Measurements from ENCODE around the gene CAPN11.
"Not testable (repeated sequence)": the region's sequence is repeated elsewhere in the genome, so short reads cannot be mapped to it uniquely, and the experiment has no call there.

CAPN11 gene

DNA sequence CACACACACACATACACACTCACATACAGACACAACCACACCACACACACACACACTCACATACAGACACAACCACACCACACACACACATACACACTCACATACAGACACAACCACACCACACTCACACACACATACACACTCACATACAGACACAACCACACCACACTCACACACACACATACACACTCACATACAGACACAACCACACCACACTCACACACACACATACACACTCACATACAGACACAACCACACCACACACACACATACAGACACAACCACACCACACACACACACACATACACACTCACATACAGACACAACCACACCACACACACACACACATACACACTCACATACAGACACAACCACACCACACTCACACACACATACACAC, 23.2 kb downstream of the CAPN11 start:
- DNase-seq (ENCODE audit: low spot score): not testable (repeated sequence)

DNA sequence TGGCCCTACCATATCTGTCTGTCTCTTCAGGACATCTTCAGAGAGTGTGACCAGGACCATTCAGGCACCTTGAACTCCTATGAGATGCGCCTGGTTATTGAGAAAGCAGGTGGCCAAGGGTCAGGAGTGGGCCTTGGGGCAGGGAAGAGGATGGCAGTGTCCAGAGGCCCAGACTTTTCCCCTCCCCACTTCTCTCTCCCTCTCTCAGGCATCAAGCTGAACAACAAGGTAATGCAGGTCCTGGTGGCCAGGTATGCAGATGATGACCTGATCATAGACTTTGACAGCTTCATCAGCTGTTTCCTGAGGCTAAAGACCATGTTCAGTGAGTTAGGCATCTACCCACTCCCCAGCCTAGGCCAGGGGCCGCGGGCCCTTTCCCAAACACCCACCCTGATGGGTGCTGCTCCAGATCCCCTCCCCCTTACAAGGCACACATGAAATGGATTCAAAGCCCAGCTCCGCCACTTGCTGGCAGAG, 24.3 kb downstream of the CAPN11 start:
- DNase-seq (ENCODE audit: low spot score): no peak

DNA sequence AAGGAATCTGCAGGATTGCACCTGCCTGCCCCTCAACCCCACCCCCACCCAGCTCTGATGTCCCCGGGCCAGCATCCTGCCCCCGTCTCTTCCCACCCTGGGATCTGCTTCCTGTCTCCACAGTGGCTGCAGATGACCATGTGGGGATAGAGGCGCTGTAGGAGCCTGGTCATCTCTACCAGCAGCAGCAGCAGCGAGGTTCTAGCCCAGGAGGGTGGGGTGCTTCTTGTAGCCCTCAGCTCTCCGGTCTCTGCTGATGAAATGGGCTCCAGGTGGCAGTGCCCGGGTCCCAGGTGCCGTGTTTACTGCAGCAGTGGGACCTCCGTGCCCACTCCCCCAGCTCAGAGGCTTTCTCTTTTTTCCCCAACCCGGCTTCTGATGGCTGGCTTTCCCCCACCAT, 25.2 kb downstream of the CAPN11 start:
- DNase-seq (ENCODE audit: low spot score): no peak

DNA sequence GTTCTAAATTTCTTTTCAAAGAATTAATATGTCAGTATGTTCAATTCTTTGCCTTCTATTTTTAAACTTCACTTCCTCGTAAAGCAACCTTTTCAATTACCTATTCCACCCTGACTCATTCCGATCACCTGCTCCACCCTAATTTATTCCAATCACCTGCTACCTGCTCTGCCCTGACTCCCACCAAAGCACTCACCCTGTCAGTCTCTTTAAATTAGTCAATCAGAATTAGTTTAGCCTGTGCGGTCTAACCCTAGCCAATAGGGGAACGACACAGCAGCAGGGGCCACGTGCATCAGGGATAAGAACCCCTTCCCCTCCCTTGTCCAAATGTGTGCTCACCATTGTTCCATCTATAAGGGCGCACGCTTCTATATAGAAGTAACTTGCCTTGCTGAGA, 26.7 kb downstream of the CAPN11 start:
- not testable (repeated sequence) for DNase-seq (ENCODE audit: low spot score)

DNA sequence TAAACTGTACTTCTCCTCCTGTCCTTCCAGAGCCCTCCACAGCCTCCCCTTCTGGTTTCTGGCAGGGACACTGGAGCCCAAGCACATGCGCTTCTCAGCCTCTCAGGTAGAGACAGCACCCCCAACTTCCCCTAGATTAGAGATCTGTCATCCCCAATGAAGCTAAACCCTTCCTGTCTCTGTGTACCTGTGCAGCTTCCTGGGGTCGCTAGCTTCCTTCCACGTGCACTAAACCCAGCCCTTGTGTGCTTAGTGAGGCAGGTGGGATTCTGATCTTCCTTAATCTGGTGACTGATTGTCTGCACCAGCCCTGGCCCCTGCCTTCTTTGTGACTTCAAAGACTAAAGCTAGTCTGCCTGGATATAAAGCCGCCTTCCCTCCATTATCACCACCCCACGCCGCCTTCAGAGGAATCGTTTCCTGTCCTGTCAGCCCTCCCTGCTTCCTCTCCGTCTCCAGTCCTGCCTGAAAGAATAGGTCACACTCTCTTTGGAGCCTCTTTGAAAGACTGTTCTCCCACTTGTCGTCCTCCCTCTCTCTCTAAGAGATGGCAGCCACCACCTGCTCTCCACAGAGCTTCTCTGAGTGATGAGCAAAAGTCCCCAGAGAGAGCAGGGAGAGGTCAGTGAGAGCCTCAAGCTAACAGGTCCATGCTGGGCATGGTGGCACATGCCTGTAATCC, 27.5 kb downstream of the CAPN11 start:
- DNase-seq (ENCODE audit: low spot score): no peak

DNA sequence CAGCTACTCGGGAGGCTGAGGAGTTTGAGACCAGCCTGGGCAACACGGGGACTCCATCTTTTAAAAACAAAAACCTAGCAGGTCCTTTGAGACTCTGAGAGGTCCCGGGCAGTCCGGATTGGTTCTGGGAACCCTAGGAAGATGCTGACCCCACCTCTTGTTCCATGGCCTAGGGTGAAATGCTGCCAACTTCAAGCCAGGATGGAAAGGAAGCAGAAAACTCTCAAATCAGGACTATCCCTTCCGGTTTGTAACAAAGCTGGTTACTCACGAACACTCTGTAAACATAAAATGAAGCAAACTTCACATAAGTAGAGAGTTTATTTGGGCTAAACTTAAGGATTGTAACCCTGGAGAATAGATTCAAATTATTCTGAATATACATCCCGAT, 28.0 kb downstream of the CAPN11 start:
- no peak for DNase-seq (ENCODE audit: low spot score)

DNA sequence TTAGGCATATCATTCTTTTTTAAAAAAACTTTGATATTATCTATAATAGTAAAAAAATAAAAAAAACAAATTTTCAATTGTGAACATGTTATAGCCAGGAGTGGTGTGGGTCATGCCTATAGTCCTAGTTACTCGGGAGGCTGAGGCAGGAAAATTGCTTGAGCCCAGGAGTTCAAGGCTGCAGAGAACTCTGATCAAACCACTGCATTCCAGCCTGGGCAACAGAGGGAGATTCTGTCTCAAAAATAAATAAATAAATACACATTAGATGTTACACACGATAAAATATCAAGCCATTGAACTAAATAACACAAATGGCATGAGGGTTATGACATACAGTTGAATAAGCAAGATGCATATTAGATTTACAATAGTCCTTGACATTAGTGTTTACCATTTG, 30.2 kb downstream of the CAPN11 start:
- DNase-seq (ENCODE audit: low spot score): no peak

DNA sequence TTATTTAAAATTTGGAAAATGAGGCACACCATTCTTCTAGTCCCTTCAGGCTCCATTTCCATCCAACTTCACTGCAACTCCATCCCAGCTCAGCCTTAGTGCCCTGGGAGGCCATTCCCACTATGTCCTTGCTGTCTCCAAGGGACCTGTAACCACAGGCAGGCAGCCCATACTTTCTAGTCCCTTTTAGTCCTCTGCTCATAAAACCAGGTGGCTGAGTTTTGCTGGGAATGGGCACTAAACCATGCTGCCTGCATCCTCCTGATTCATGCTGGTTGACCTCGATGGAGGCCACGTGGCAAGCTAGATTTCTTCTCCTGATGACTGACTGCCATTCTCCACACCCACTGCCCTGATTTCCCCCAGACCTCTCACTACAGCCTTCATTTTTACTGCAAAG, 30.6 kb downstream of the CAPN11 start:
- no peak for DNase-seq (ENCODE audit: low spot score)

DNA sequence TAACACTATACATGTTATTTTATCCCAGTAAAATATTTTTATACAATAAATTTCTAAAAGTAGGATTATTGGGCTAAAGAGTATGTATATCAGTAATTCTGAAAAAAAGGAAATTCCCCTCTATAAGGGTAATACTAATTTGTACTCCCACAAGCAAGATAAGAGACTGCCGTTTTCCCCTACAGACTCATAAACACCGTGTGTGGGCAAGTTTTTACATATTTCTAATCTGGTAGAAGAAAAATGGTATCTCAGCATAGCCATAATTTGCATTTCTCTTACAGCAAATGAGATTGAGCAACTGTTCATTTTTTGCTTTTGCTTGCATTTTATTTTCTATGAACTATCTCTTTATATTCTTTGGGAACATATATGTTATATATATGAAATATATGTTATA, 32.1 kb downstream of the CAPN11 start:
- DNase-seq (ENCODE audit: low spot score): no peak

DNA sequence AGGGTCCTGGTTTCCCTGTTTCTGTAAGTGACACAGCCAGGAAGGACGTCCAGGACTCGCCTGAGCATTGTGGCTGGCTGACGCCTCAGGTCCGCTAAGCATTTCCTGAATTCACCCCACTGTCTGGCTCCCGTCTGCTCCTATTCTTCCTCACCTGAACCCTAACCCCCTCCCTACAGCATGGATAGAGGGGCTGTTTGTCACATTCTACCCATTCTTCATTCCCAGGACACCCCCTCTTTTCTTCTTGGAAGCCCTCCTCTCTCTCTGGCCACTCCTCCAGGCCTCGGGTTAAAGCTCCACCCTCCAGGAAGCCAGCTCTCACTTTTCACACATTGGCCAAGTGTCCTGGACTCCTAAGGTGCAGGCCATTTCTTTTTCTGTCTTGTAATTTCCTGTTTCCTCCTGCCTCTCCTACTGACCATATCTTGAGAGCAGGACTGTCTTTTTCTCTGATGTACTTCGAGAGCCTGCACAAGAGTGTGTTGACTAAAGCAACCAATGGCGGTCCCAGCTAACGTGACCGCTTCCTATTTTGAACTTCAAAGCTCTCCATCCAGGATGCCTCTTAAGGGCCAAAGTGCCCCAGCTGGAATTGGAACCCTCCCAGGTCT, 33.9 kb downstream of the CAPN11 start:
- no peak for DNase-seq (ENCODE audit: low spot score)

DNA sequence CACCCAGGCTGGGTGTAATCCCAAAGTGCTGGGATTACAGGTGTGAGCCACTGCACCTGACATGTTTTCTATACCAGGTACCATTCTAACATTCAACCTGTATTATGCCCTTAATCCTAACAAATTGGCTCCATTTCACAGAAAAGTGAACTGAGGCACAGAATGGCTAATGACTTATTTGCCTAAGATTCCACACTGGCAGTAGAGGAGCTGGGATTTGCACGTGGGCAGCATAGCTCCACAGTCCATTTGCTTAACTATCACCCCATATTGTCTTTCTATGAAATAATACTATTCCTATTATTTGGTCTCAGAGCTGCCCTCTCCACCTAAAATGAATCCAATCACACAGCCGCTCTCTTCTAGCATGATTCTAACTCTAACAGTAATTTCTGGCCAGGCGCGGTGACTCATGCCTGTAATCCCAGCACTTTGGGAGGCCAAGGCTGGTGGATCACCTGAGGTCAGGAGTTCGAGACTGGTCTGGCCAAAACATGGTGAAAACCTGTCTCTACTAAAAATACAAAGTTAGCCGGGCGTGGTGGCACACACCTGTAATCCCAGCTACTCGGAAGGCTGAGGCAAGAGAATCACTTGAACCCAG, 34.8 kb downstream of the CAPN11 start:
- DNase-seq (ENCODE audit: low spot score): no peak

DNA sequence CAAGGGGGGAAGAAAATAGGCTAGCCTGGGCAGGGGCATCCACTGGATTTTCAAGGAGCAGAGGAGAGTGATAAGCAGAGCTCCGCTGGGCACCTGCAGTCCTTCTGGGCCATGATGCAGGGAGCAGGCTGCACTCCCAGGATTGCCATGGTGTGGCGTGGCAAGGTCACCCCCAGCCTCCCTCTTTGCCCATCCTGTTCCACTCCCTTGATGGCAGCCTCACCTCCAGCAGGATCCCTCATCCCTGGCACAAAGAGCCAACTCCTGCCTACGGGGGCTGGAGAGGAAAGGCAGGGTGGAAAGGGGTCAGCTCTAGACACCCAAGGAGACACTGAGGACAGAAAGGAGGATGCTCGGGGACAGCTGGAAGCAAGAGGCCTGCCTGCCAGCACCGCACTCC, 35.7 kb downstream of the CAPN11 start:
- DNase-seq (ENCODE audit: low spot score): no peak

DNA sequence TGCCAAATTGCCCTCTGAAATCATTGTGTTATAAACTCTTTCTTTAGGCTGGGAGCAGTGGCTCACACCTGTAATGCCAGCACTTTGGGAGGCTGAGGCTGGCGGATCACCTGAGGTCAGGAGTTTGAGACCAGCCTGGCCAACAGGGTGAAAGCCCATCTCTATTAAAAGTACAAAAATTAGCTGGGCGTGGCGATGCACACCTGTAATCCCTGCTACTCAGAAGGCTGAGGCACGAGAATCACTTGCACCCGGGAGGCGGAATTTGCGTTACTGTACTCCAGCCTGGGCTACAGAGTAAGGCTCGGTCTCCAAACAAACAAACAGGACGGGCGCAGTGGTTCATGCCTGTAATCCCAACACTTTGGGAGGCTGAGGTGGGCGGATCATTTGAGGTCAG, 37.7 kb downstream of the CAPN11 start:
- not testable (repeated sequence) for DNase-seq (ENCODE audit: low spot score)

DNA sequence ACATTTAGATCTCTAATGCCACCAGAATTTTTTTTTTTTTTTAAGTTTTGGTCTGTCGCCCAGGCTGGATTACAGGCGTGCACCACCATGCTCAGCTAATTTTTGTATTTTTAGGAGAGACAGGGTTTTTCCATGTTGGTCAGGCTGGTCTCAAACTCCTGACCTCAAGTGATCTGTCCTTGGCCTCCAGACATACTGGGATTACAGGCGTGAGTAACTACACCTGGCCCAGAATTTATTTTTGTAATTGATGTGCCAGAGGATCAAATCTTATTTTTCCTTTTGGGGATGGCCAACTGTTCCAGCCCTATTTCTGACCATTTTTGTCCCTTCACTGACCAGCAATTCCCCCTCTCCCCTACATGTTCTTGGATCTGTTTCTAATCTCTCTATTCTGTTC, 40.1 kb downstream of the CAPN11 start:
- no peak for DNase-seq (ENCODE audit: low spot score)

DNA sequence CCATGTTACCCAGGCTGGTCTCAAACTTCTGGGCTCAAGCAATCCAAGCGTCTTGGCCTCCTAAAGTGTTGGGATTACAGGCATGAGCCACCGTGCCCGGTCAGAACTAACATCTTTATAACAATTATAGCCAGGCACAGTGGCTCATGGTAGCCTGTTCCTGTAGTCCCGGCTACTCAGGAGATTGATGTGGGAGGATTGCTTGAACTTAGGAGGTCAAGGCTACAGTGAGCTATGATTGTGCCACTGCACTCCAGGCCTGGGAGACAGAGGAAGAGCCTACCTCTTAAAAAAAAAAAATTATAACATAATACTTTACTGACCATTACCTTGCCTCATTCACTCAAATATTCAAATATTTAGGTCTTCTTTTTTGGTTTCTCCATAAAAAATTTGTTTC, 41.3 kb downstream of the CAPN11 start:
- no peak for DNase-seq (ENCODE audit: low spot score)

DNA sequence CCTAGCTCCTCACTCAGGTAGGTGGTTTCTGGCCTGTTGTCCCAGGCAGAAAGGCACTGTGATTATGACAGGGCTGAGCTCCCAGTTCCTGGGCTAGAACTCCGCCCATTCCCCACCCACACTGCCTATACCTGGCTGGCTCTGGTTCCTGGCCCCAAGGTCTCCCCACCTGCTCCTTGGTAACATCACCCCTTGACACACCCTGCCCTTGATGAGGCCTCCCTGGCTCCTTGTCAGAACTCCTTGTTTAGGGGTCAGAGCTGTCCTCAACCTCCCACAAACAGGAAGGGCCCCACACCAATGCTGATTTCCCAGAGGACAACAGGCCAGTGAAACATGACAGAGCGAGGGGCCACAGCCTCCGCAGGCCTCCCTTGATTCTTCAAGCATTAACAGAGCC, 42.6 kb downstream of the CAPN11 start:
- no peak for DNase-seq (ENCODE audit: low spot score)

DNA sequence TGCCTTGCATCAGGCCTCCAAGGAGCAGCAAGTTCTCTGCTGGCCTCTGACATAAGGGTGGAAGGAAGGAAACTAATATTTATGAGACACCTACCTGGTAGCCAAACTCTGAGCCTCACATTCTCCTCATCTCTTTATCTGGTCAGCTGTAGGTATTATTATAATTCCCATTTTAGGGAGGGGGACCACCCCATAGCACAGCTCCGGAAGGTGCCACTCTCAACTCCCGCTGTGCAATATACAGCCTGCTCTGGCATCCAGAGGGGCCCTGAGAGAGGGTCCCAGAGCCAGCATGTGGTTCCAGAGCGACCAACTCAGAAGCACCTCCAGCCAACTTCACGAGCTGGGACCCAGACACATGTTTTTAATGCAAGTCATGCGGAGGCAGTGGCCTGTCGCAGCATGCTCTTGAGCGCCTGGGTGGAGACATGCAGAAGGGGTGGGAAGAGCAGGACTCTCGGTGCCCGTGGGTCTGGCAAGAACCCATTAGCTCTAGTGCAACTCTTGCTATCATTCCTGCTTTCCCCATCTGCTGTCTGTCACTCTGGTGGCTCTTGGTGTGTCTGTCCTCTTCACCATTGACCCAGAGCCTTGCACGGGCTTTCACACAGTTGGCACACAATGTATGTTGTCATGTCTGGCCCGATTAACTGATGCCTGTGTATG, 43.2 kb downstream of the CAPN11 start:
- DNase-seq (ENCODE audit: low spot score): no peak

DNA sequence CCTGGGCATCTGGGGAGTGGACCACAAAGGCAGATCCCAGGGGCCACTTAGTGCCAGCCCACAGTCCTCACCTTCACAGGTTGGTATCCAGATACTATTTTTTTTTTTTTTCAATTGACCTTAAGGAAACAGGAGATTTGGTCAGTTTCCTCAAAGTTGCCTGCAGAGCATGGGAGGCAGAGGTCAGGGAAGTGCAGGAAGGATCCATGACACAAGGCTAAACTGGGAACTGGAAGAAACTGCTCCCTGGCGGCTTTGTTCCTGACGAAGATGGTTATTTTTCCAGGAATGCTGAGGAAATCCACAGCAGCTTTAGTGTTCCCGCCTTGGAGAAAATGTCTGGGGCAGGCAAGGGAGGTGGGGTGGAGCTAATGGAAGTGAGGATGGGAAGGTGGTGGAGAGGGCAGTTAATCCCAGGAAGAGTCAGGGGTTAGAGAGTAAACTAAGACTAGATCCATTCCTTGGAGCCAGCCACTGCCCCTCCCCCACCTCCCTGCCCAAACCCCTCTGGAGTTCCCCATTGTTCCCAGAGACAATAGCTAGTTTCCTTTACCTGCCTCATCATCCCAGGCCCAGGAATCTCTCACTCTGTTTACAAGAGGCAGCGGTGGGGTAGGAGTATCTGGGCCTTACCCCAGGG, 43.8 kb downstream of the CAPN11 start:
- DNase-seq (ENCODE audit: low spot score): no peak

DNA sequence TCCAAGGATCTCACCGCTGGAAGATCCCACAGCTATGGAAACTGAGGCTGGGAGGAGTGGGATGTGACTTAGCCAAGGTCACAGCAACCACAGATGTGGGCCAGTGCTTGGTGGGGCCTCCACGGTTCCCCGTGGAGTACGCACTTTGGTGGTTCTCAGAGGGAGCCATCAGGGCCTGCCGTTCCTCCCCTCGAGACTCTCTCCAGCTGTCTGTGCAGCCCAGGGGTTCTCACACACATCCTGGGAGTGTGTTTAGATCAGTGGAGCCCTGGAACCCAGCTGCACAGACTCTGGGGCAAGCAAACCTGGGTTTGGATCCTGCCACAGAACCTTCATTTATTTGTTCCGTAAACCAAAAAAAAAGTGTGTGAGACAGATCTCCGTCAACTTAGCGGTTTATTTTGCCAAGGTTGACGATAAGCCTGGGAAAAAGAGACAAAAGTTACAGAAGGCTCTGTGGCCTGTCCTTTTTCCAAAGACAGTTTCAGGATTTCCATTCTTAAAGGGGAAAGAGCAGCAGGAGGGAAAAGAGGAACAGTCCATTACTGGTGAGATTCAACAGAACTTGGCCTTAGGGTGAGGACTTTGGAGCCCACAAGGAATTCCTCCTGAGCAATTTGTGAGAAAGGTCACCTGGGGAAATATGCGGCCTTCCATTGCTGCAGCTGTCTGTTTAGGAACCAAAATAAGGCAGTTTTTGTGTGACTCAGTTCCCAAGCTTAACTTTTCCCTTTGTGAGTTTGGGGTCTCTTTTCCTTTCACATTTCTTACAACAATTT, 44.5 kb downstream of the CAPN11 start:
- DNase-seq (ENCODE audit: low spot score): no peak

DNA sequence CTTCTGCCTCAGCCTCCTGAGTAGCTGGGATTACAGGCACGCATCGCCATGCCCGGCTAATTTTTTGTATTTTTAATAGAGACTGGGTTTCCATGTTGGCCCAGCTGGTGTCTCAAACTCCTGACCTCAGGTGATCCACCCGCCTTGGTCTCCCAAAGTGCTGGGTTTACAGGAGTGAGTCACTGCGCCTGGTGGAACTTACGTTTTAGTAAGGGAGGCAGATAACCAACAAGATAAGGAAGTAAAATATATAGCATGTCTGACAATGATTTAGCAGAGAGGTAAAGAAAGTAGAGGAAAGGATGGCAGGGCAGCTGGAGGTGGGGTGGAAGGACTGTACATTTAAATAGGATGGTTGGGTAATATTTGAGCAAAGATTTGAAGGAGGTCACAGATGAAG, 45.3 kb downstream of the CAPN11 start:
- DNase-seq (ENCODE audit: low spot score): no peak

DNA sequence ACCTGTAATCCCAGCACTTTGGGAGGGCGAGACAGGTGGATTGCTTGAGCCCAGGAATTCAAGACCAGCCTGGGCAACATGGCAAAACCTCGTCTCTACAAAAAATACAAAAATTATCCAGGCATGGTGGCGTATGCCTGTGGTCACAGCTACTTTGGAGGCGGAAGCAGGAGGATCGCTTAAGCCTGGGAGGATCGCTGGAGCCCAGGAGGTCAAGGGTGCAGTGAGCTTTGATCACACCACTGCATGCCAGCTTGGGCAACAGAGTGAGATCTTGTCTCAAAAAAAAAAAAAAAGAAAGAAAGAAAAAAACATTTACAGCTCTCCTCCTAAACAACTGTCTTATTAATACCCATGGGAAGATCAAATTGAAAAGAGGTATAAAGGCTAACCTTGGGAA, 49.3 kb downstream of the CAPN11 start:
- DNase-seq (ENCODE audit: low spot score): no peak

DNA sequence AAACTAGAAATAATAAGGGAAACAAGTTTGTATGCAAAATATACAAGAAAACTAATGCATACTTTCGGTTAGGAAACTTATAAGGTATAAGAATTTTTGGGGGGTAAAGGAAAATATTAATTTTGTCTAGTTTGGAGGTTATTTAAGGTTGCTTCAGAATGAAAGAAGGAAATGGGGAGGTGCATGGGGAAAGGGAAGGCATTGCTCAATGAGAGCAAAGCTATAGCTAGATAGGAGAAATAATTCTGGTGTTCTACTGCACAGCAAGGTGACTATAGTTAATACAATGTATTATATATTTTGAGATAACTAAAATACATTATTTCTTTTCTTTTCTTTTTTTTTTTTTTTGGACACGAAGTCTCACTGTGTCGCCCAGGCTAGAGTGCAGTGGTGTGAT, 52.7 kb downstream of the CAPN11 start:
- DNase-seq (ENCODE audit: low spot score): no peak
